B cell (primary cell): ENCODE measurements around the gene HACE1. TPM values are rescaled to one million over a fixed set of nuclear protein-coding genes. Genes with fewer than 3 reads are reported as not detected.
A peak's percentile ranks its signal among the peaks of the same experiment; 100 is the strongest.

ENCODE experiments used
- ATAC-seq: fragments of 200-7000 bp; cut with Tn5 transposase; one replicate; pipeline ENCODE4 v1.10.0; 2021; ENCODE audit warnings: low read depth, mild to moderate bottlenecking, moderate number of reproducible peaks, moderate library complexity
- CTCF ChIA-PET: fragments of 350-600 bp; sonication (Branson Sonifier 250); formaldehyde crosslinking; loops from one replicate; lab custom pipeline; 2021; ENCODE audit warnings: antibody characterized with exemption, inconsistent platforms; lab: Charles Lee
- POLR2A ChIA-PET: fragments of 350-600 bp; sonication (Branson Sonifier 250); formaldehyde crosslinking; loops from one replicate; lab custom pipeline; 2021; ENCODE audit warnings: antibody characterized with exemption; lab: Charles Lee
- DNase-seq: peaks from one replicate; pipeline ENCODE4 v3.0.0; 2013
- H2AFZ ChIP-seq: 2 replicates; pipeline ENCODE4 v1.6.1; 2012; ENCODE audit warnings: mild to moderate bottlenecking, low read depth, low read length; ENCODE audit not compliant: insufficient read depth, poor library complexity, severe bottlenecking
- H3K27ac ChIP-seq, 2 donors: 1 replicate in 1 of 2; 2 replicates in 1 of 2; pipeline ENCODE4 v1.5.1; 2012 to 2013; ENCODE audit warnings: low read length in 2 of 2, mild to moderate bottlenecking in 2 of 2, moderate library complexity in 1 of 2
- H3K27me3 ChIP-seq, 4 experiments: fragments of 200-600 bp in 1 of 4; sonication (generic) in 1 of 4; replicated peaks in 1 of 4; 1 replicate in 2 of 4; 2 replicates in 2 of 4; pipeline versions ENCODE4 v1.6.1 to v1.7.0; 2013 to 2016; ENCODE audit warnings: low read length in 3 of 4, mild to moderate bottlenecking in 2 of 4, mixed read lengths in 1 of 4, moderate library complexity in 1 of 4; ENCODE audit not compliant: insufficient read depth in 4 of 4, control insufficient read depth in 3 of 4; ENCODE audit errors: control extremely low read depth in 1 of 4
- H3K36me3 ChIP-seq, 2 experiments: replicated peaks in 1 of 2; 1 replicate in 1 of 2; 2 replicates in 1 of 2; pipeline versions ENCODE4 v1.6.1 to v1.7.1; 2013; ENCODE audit warnings: low read length in 1 of 2; ENCODE audit not compliant: insufficient read depth in 2 of 2, control insufficient read depth in 1 of 2; ENCODE audit errors: control extremely low read depth in 1 of 2, extremely low read depth in 1 of 2
- H3K4me1 ChIP-seq, 2 donors: fragments of 200-600 bp in 1 of 2; sonication (generic) in 1 of 2; 1 replicate in 1 of 2; 2 replicates in 1 of 2; pipeline versions ENCODE4 v1.5.1 to v1.6.1; 2013 to 2017; ENCODE audit warnings: low read length in 2 of 2; ENCODE audit not compliant: control insufficient read depth in 2 of 2, insufficient read depth in 2 of 2
- H3K4me2 ChIP-seq: replicated peaks from 2 replicates; pipeline ENCODE3; 2012; ENCODE audit warnings: mild to moderate bottlenecking, low read depth, low read length; ENCODE audit not compliant: poor library complexity, severe bottlenecking
- H3K4me3 ChIP-seq, 5 experiments: fragments of 200-600 bp in 1 of 5; sonication (generic) in 1 of 5; 1 replicate in 3 of 5; 2 replicates in 2 of 5; pipeline versions ENCODE4 v1.5.1 to v1.7.0; 2011 to 2016; ENCODE audit warnings: low read length in 4 of 5, mild to moderate bottlenecking in 4 of 5, low read depth in 2 of 5, control low read depth in 1 of 5, moderate library complexity in 1 of 5; ENCODE audit not compliant: insufficient read depth in 1 of 5; ENCODE audit errors: control extremely low read depth in 1 of 5, extremely low read depth in 1 of 5
- H3K79me2 ChIP-seq: fragments of 200-600 bp; sonication (generic); one replicate; pipeline ENCODE4 v1.6.0; 2016; ENCODE audit warnings: low read length; ENCODE audit not compliant: control insufficient read depth, insufficient read depth
- H3K9ac ChIP-seq: fragments of 200-600 bp; sonication (generic); 2 replicates; pipeline ENCODE4 v1.6.1; 2017; ENCODE audit warnings: mild to moderate bottlenecking, low read length, moderate library complexity
- H3K9me3 ChIP-seq, 3 donors: one replicate each; pipeline versions ENCODE4 v1.6.1 to v1.7.1; 2013; ENCODE audit warnings: low read length in 2 of 3; ENCODE audit not compliant: control insufficient read depth in 2 of 3, insufficient read depth in 1 of 3; ENCODE audit errors: control extremely low read depth in 1 of 3
- H4K20me1 ChIP-seq: 2 replicates; pipeline ENCODE4 v1.6.0; 2012; ENCODE audit warnings: mild to moderate bottlenecking, low read length; ENCODE audit not compliant: insufficient read depth, control insufficient read depth, poor library complexity, severe bottlenecking
- H3K27ac Mint-ChIP-seq: one replicate; pipeline ENCODE4 v1.8.0; 2021; ENCODE audit warnings: mixed read lengths
- H3K27me3 Mint-ChIP-seq: one replicate; pipeline ENCODE4 v1.8.0; 2021; ENCODE audit warnings: mixed read lengths
- H3K4me1 Mint-ChIP-seq: one replicate; pipeline ENCODE4 v1.8.0; 2021; ENCODE audit warnings: mixed read lengths
- H3K4me3 Mint-ChIP-seq: one replicate; pipeline ENCODE4 v1.8.0; 2021; ENCODE audit warnings: mixed read lengths
- H3K9me3 Mint-ChIP-seq: one replicate; pipeline ENCODE4 v1.8.0; 2022; ENCODE audit warnings: mixed read lengths; ENCODE audit not compliant: insufficient read depth
- EZH2 ChIP-seq: IDR thresholded peaks from 2 replicates; pipeline ENCODE4 v1.6.1; 2012; ENCODE audit warnings: borderline replicate concordance, low read depth, mild to moderate bottlenecking, moderate library complexity, low read length; ENCODE audit not compliant: insufficient read depth, poor library complexity, severe bottlenecking
- WGBS: methylation state at CpG from one replicate; pipeline ENCODE4 v1.1.5; 2013; ENCODE audit warnings: missing lambda C conversion rate; ENCODE audit not compliant: insufficient coverage; 5-methylcytosine and 5-hydroxymethylcytosine counted together
- intact Hi-C: fragments of 100-400 bp; cut with micrococcal nuclease; formaldehyde crosslinking; loops from one replicate; pipeline ENCODE4 v1.10.0; 2022
- polyA plus RNA-seq: library from polyadenylated mRNA; depleted of rRNA; stranded (reverse); fragments of >200 nt; gene quantifications from 2 replicates; pipeline ENCODE4 v1.2.3, GENCODE V29; 2012
- total RNA-seq, 2 donors: library from RNA; stranded (reverse); fragments of 120-200 nt in 1 of 2; gene quantifications; 1 replicate in 1 of 2; 2 replicates in 1 of 2; pipeline versions ENCODE4 v1.2.3 to v1.2.4, GENCODE V29; 2013 to 2022
- TF ChIP-seq, protein P1 (sequence below): fragments of 200-600 bp; IDR thresholded peaks from one replicate; pipeline ENCODE4 v1.8.0; 2022; ENCODE audit warnings: antibody characterized with exemption, mild to moderate bottlenecking

HACE1 gene
- total and polyA plus RNA-seq, 2 donors (not counting 1 experiment from before 2014, with no cell fraction given): 7.5 to 19.2 TPM

DNA sequence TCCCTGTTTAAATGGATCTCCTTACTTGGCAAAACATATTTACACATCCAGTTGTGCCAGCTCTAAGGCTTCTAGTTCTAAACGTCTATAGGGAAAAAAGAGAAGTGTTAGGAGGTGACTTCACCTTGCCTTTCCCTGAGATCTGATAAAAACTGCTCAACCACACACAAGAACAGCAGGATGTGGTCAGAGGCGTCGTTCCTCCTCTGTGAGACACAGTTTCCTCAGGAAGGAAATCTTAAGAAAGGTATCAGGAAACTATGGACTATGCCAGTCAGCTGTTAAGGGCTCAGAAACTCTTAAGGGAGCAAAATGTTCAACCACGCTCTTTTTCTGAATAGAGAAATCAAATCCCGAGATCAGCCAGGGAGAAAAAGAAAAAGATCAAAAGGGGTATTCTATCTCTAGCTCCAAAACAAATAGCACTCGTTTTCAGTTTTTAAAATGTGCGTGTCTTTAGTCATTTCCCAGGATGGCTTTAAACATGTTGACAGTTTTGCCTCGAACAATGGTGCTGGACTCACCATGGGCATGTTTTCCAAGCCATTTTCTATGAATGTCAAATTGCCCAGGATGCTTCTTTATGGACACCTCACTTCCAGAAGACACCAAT is 154.5 kb downstream of the HACE1 start:
- no peaks in the 10 kb centered on the region for H3K27me3 ChIP-seq
- TF ChIP-seq EZH2: no peak
- TF ChIP-seq, protein P1, sequence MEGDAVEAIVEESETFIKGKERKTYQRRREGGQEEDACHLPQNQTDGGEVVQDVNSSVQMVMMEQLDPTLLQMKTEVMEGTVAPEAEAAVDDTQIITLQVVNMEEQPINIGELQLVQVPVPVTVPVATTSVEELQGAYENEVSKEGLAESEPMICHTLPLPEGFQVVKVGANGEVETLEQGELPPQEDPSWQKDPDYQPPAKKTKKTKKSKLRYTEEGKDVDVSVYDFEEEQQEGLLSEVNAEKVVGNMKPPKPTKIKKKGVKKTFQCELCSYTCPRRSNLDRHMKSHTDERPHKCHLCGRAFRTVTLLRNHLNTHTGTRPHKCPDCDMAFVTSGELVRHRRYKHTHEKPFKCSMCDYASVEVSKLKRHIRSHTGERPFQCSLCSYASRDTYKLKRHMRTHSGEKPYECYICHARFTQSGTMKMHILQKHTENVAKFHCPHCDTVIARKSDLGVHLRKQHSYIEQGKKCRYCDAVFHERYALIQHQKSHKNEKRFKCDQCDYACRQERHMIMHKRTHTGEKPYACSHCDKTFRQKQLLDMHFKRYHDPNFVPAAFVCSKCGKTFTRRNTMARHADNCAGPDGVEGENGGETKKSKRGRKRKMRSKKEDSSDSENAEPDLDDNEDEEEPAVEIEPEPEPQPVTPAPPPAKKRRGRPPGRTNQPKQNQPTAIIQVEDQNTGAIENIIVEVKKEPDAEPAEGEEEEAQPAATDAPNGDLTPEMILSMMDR: no peak
- Mint-ChIP-seq H3K9me3 (no peaks in the 10 kb centered on the region), H3K27me3 (peaks cover 3% of the 10 kb centered on the region), H3K4me3 (no peak overlapping the region), H3K27ac (no peak overlapping the region), H3K4me1 (peaks cover 9% of the 10 kb centered on the region)
- H3K4me1 ChIP-seq: peaks cover 5 to 6% of the 10 kb centered on the region in 2 donors
- CTCF ChIA-PET: no interaction called here
- H4K20me1 ChIP-seq: no peaks in the 10 kb centered on the region
- no peaks in the 10 kb centered on the region for H3K36me3 ChIP-seq
- no peaks in the 10 kb centered on the region for H3K79me2 ChIP-seq
- intact Hi-C loops: no loop called here
- H3K4me2 ChIP-seq: no peak overlapping the region
- DNase-seq (no peak), ATAC-seq (no peak)
- no peak overlapping the region for H3K27ac ChIP-seq
- peak overlapping the region in 1 of 5 experiments; percentile 30 for H3K4me3 ChIP-seq
- H3K9ac ChIP-seq: no peak overlapping the region
- WGBS: 4% methylated on average over 3 of the region's 8 CpGs
- no peaks in the 10 kb centered on the region for H3K9me3 ChIP-seq
- H2AFZ ChIP-seq: no peak overlapping the region
- POLR2A ChIA-PET: no interaction called here

DNA sequence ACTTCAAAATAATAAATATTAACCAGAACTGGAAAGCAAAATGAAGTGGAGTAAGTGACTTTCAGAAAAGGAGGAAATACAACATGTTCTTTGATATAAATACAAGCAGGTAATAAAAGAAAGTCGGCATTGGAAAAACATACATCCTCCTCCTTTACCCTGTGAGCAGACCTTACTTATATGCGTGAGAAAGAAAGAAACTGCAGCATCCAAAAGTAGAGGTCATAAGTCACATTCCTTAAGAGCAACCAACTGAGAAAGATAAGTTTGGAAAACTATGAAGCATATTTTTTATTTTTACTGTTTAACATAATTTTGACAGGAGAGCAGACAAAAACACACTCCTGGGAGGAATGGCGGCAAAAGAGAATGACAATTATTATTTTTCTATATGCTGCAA is 155.5 kb downstream of the HACE1 start:
- Histone ChIP-seq H3K9me3 (no peaks in the 10 kb centered on the region), H3K79me2 (no peaks in the 10 kb centered on the region), H3K4me2 (no peak overlapping the region), H2AFZ (no peak overlapping the region), H3K9ac (no peak overlapping the region), H3K36me3 (no peaks in the 10 kb centered on the region), H3K4me1 (peaks cover 5 to 6% of the 10 kb centered on the region in 2 donors), H3K4me3 (no peak overlapping the region), H3K27me3 (no peaks in the 10 kb centered on the region), H4K20me1 (no peaks in the 10 kb centered on the region), H3K27ac (no peak overlapping the region)
- WGBS: no CpG with 5 or more reads among the region's 3 CpGs
- H3K27ac Mint-ChIP-seq: no peak overlapping the region
- CTCF ChIA-PET: no interaction called here
- POLR2A ChIA-PET: no interaction called here
- peaks cover 3% of the 10 kb centered on the region for H3K27me3 Mint-ChIP-seq
- DNase-seq (no peak), ATAC-seq (no peak)
- no peak overlapping the region for H3K4me3 Mint-ChIP-seq
- intact Hi-C loops: no loop called here
- no peaks in the 10 kb centered on the region for H3K9me3 Mint-ChIP-seq
- peaks cover 9% of the 10 kb centered on the region for H3K4me1 Mint-ChIP-seq
- TF ChIP-seq, protein P1: no peak
- TF ChIP-seq EZH2: no peak
